GM20000 (cell line): ENCODE measurements around the gene NSF.
"Not testable (repeated sequence)": the region's sequence is repeated elsewhere in the genome, so short reads cannot be mapped to it uniquely, and the experiment has no call there.

Source experiments
- DNase-seq: peaks from one replicate; pipeline ENCODE4 v3.0.0; 2012; ENCODE audit warnings: low spot score

The NSF gene

DNA sequence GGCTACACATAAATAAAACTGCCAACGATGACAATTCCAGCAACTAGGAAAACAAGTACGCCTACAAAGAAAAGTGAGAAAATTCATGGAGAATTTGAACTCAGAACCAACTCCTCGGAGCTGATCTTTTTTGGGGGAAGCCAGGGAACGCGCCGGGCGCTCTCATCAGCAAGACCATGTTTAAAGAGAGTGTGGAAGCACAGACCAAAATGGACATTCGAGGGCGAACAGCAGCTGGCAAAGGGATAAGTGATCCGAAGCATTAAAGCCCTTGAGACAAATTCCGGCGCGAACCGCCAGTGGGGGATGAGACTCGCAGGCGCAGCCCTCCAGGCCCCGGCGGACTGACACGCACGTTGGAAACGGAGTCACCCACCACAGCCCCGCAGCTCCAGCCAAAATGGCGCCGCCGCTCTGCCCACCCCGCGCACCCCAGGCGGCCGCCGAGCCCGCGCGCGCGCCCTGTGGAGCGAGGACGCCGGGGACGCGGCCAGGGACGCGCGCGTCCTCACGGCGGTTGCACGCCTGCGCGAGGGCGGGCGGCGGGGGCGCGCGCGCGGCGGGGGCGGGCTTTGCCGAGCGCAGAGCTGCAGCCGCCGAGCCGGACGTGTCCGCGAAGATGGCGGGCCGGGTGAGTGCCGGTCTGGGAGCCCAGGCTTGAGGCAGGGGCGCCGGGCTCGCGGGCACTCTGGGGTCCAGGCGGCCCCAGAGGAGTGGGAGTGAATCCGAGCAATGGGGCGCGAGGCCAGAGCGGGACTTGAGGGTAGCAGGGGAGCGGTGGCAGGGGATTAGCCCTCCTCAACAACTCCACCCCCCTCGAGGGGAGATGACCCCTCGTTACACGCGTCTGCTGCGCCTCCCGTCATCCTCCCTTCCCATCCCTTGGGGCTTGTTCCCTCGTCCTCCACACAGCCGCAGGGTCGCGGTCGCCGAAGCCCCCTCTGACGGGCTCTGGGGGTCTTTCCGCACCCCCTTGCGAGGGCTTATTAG is at the start of gene NSF:
Gene NSF (plus strand): TSS at position 513 of the 990 bp plus-strand sequence. CDS start 107 bp downstream, at position 620.
- not testable (repeated sequence) for DNase-seq

DNA sequence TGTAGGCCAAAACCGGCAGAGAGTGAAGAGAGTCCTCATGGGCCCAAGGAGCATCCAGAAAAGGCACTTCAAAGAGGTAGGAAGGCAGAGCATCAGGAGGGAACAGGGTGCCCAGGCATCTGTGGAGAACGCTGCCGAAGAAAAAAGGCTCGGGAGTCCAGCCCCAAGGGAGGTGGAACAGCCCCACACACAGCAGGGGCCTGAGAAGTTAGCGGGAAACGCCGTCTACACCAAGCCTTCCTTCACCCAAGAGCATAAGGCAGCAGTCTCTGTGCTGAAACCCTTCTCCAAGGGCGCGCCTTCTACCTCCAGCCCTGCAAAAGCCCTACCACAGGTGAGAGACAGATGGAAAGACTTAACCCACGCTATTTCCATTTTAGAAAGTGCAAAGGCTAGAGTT is 41.9 kb upstream of the NSF start:
- not testable (repeated sequence) for DNase-seq

DNA sequence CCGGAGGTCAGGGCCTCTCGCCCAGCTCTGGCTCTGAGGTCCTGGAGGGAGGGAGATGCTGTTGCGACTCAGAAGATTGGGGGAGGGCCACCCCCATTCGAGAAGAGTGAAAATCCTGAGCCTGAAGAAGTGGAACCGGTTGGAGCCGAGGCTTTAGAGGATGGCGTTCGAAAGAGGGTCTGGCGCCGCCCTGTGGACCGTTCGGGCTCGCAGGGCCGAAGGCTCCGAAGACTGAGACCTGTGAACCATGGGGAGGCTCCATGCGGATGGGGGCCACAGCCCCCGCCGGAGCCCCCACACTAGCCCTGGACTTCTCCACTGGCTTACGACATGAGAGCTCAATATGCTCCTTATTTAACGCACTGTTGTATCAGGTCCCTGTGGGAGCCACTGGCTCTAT is 31.3 kb upstream of the NSF start:
- not testable (repeated sequence) for DNase-seq

DNA sequence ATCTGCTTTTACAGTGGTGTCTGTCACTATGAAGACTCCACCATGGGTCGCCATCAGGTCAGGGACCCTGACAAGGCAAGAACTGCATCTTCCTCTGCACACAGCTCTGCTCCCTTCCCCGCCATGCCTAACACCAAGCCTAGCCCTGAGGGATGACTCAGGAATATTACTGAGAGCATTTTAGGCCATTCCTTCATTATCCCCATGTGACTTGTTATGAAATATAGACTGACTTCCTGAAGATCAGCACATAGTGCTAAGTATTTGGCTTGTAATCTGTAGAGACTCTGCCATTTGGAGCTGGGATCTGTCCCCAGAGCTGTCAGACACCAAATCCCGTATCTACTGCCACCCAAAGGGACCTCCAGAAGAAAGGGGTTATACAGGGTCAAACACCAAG is 30.4 kb upstream of the NSF start:
- DNase-seq: not testable (repeated sequence)

GRCh38 chr17:46566284-46566683 is 24.2 kb upstream of the NSF start:
- DNase-seq: not testable (repeated sequence)

- DNase-seq: not testable (repeated sequence)
Measured at GRCh38 chr17:46566980-46567379, 23.5 kb upstream of the NSF start.

- DNase-seq: not testable (repeated sequence)
Measured at GRCh38 chr17:46571796-46572195, 18.7 kb upstream of the NSF start.

DNA sequence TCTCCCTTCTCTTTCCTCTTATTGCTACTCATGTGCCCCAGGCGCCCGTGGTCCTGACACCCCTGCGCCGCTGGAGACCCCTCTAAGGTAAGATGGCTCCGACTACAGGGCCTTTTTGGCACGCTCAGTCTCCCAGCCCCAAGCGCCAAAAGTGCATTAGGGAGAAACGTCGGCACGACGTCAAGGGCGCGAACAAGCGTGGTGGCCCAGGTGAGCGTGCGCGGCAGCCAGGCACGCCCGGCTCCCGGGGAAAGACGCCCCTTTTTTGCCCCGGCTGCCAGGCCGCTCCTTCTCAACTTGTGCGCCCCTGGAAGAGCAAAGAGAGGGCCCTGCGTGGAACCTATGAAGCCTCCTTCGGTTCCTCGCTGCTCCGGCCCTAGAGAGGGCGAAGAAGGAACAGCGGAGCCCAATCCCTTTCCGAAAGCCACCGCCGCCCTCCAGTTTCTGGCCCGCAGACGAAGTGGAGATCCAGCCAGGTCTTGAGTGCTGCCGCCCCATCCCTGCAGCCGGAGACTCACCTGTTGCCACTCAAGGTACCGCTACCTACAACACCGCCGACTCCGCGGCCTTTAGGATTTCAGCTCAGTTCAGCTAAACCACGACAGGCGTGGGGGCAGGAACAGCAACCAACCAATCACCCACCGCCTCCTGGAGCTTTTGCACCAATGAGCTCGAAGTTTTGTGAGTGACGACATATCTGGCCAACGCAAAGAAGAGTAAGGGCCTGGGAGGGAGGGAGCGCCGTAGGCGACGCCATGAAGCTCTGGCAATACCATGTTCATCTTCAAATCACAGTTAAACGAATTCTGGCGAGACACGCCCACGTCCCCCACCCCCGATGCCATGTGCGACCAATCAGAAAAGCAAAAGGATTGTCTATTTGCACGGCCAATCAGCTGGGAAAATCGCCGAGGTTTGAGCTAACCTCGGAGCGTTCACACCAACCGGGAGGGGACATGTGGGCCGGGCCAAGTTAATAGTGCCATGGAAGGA is 11.1 kb upstream of the NSF start, which contains the start of gene ARL17A:
Gene ARL17A (minus strand): TSS at position 609 of the 993 bp plus-strand sequence. CDS start 3,369 bp downstream, outside the sequence.
- not testable (repeated sequence) for DNase-seq

GRCh38 chr17:46580082-46580481 is 10.4 kb upstream of the NSF start:
- DNase-seq: not testable (repeated sequence)

DNA sequence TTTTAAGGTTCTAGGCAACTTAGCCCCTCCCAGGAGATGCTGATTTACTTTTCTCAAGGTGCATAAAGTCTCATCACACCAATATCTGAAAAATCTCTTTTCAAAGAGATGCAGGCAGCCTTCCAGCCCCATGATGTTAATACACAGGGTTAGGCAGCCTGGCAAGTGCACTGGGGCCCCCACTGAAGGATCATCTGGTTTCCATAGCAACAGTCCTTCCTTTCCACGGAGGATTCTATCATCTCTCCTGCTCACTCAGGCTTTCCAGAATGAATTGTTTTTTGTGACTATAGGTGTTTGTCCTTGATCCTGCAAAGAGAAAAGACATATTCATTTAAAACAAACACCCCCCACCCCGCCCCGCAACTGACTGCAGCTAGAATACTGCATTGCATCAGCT is 5.0 kb upstream of the NSF start:
- DNase-seq: not testable (repeated sequence)

DNA sequence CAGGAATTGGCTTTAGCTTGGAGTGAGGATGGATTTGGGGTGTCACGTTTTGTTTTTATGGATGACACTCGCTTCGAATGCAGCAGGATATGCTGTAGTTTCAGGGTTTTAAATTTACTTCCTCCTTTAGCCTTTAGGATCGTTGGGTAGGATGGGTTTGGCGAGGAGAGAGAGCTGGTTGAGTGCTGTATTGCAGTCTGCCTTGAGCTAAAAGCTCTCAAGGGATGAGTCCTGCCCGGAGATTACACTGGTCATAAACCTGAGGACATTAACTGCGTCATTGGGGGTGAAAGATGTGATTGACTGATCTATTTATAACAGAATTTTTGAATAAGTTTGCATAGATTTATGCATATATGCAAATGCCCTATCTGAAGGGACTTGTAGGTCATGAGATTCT is 863 bp downstream of the NSF start:
- not testable (repeated sequence) for DNase-seq

DNA sequence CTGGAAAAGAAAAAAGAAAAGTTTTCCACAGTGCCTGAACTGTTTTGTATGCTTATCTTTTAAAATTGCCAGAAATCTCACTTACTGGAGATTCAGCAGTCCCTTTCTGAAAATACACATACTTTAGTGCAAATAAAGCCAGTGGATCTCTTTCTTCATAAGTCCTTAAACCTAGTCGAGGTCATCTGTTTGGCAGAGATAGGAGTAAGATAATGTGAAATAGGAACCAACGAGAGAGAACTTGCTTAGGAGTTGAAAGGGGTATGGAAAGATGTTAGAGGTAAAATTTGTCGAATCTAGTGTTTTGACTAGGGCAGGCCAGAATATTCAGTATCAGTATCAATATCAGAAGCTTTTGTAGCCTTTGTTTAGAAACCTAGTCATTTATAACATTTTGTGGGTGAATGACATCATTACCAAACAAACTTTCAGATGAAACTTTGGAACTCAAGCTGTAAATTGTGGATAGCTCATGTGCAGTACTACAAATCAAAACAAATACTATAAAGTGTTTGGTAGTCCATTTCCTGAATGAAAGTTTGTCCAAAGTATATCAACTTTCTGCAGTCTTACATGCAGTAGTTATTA is 8.0 kb downstream of the NSF start:
- DNase-seq: not testable (repeated sequence)

GRCh38 chr17:46600767-46601166 is 10.3 kb downstream of the NSF start:
- not testable (repeated sequence) for DNase-seq

DNA sequence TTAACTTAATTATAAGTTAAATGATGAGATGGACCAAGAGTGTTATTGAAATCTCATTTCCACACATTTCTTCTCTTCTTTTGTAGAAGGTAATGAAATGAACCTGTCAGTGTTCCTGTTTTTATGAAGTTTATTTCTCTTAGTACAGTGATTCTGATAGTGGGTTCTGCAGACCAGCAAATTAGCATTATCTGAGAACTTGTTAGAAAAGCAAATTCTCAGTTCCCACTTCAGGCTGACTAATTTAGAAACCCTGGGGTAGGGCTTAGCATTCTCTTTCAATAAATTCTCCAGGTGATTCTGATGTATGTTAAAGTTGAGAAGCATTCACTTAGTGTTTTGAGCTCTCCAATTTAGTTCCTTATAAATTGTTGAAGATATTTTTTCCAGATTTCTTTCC is 12.7 kb downstream of the NSF start:
- not testable (repeated sequence) for DNase-seq

GRCh38 chr17:46611304-46611703 is 20.8 kb downstream of the NSF start:
- DNase-seq: not testable (repeated sequence)

DNA sequence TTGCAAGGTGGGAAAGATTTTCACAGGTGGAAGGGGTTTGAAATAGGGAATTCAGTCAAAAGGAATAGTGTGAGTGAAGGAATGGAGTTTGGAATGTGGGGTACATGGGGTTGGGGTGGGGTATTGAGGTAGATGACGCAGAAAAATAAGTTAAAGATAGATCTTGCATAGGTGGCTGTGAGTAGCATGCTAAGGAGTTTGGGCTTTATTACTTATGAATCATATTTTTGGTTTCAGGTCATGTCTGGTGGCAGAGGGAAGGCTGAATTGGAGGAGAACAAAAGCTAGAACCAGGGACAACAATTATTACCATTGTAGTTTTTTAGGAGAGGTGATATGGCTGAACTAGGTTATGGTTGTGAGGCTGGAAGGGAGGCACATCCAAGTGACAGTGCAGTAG is 23.4 kb downstream of the NSF start:
- not testable (repeated sequence) for DNase-seq

DNA sequence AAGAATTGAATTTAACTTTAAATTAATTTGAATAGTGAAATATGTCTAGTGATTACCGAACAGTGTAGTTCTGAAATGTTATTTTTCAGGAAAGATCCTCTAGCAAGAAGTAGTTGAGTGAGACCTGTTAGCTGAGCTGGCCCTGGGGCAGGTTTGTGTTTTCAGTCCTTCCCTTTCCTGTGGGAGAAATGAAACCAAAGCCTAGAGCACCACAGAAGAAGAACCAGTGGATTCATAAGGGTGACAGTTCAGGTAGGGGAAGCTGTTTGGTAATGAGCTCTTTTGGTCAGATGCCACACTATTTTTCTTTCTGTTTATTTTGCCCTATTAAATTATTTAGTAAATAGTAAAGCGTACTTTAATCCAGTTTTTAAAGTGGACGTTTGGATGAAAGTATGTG is 26.7 kb downstream of the NSF start:
- DNase-seq: not testable (repeated sequence)

- not testable (repeated sequence) for DNase-seq
Measured at GRCh38 chr17:46618975-46619374, 28.5 kb downstream of the NSF start.

- not testable (repeated sequence) for DNase-seq
Measured at GRCh38 chr17:46623790-46624189, 33.3 kb downstream of the NSF start.

DNA sequence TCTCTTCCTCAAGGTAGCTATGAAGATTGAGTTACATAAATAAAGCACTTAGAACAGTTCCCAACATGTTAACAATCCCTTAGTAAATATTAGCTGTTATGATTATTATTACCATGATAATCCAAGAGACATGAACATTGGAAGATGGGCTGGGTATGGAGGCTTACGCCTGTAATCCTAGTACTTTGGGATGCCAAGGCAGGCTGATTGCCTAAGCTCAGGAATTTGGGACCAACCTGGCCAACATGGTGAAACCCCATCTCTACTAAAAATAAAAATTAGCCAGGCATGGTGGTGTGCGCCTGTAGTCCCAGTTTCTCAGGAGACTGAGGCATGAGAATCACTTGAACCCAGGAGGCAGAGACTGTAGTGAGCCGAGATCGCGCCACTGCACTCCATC is 34.3 kb downstream of the NSF start:
- not testable (repeated sequence) for DNase-seq

- DNase-seq: not testable (repeated sequence)
Measured at GRCh38 chr17:46627452-46627851, 37.0 kb downstream of the NSF start.
